AG08395 (cell line): ENCODE data around the gene C1orf141.
"Not testable (repeated sequence)": the region's sequence is repeated elsewhere in the genome, so short reads cannot be mapped to it uniquely, and the experiment has no call there.

Experiments
- DNase-seq: peaks from one replicate; pipeline ENCODE4 v3.0.0; 2012; ENCODE audit warnings: mixed read lengths, low spot score

C1orf141 gene

DNA sequence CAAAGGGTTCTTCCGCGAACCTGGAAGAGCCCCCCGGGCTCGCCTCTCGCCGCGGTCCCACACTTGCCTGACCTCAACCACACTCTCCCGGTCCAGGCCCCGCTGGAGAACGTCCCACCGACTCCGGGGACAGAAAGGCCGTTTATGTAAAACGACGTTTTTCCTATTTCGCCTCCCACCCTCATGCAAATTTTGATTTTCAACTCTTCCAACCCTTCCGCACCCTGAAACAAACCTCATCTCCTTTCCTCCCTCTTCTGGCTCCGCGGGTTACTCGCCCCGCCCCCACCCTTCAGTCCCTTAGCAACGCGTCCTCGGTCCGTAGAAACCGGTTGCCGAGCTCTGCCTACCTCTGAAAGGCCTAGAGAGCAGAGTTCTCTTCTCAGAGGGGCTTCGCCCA lies at the start of gene C1orf141:
Gene C1orf141 (minus strand): TSS at position 276 of the 400 bp plus-strand sequence. CDS start 7,730 bp downstream, outside the sequence.
- no peak for DNase-seq

DNA sequence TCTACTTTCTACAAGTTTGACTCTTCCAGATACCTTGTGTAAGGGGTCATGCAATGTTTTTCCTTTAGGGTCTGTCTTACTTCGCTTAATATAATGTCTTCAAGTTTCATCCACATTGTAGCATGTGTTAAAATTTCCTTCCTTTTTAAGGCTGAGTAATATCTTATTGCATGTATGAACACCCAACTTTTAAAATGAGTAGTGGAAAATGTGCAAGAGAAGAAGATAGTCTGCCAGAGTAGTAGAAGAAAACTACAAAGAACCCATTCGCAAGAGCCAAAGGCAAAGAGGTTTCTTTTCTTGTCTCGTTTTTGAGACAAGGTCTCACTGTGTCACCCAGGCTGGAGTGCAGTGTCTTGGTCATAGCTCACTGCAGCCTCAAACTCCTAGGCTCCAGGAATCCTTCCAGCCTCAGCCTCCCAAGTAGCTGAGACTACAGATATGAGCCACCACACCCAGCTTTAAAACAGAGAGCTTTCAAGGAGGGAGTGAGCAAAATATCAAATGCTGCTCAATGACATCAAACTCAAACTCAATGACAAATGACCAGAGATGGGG lies 40.8 kb upstream of the C1orf141 start:
- DNase-seq = no peak

DNA sequence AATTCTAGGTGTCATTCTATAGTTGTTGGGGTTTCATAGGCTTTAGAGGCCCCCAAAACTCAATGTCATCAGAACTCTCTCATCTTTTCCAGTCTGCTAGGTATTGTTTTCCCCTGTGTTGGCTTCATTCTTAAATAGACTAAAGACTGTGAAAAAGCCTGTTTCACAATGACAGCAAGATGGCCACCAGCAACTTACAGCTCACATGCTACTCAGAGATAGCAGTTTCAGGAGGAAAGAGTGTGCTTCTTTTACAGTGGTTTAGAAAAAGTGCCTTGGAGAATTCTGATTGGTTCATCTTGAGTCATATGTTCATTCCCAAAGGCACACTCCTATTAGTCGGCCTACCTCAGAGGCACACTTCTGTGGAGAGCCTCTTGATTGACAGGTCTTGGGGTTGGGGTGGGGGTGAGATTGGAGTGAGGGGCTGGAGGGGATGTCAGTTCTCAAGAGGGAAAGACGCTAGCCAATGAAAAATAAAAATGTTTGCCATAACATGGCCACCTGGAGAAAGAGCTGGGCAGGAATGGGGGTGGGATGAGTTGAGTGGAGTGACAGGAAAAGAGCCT lies 40.0 kb upstream of the C1orf141 start:
- no peak for DNase-seq

DNA sequence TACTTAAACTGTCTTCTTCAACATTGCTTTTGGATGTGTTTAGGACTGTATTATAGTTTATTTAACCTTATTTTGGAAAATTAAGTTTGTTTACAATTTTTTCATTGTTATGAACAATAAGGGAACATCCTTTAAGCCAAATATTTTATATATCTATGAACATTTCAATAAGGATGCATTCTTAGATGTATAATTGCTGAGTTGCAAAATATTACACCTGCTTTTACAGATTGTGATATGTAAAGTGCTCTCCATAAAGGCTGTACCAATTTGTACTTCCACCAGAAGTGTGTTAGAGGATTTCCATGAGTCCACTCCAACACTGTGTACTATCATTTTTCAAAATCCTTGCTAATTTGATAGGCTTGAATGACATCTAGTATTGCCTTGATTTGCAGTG lies 39.2 kb upstream of the C1orf141 start:
- no peak for DNase-seq

DNA sequence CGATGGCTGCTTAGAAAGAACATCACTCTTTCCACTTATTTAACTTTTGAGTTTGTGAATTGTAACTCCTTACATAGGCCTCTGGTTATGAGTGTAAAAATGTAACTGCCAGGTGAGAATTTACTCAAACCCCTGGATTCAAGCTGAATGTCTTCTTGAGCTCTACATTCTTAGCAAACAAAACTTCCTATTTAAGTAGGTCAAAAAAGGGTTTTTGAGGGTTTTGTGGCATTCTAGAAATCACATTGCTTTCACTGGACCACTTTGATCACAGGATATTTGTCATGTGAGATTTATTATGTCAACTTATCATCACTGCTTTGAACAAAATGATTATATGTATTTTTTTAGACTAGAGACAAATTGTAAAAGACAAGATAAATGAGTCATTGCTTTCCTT lies 37.2 kb upstream of the C1orf141 start:
- DNase-seq = no peak

DNA sequence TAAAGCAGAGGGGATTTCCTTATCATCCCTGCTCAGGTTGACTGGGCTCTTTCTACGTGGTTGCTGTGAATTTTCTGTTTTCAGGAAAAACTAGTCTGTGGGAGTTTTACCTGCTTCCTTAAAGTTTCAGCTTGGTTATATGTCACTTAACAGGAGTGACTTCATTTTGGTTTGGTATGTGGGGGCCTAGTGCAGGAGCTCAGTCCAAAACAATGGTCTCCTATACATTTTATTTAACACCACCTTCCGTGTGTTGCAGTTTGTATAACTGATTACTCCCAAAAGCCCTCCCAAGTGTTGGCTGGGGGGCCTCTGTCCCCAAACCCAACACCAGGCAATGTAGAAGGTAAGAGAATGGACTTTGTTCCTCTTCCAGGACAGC lies 36.8 kb upstream of the C1orf141 start:
- no peak for DNase-seq

DNA sequence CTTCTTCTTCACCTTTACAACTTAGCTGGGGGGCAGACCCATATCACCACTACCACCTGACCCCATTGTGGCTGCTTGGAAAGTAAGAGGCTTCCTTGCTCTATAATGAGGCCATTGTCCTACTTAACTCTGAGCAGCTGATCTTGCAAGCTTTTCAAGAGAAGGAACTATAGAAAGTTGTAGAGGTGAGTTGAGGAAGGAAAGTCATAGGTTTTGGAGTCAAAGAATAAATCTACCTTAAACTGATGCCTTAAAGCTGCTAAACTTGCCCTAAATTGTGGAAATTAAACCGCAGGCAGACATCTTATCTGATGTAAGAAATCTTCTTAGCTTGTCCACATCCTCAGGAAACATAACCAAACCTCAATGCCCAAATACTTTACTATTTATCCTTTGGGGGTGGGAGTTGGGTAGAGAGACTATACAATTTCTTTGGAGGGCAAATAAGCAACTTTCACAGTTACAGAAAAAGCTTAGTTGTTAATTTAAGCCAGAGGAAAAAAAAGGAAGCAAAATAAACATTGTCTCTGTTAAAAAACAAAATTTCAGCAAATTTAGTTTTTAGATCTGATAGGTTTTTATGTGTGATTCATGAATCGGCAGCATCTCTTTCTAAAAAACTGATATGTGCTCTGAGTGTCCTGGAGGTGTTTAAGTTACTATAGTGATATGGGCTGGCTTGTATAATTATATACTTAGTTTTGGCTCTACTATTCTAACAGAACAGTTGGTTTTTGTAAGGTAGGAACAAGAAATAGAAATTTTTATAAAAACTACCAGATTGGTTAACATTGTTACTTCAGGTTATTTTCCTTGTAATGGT lies 36.2 kb upstream of the C1orf141 start:
- no peak for DNase-seq

DNA sequence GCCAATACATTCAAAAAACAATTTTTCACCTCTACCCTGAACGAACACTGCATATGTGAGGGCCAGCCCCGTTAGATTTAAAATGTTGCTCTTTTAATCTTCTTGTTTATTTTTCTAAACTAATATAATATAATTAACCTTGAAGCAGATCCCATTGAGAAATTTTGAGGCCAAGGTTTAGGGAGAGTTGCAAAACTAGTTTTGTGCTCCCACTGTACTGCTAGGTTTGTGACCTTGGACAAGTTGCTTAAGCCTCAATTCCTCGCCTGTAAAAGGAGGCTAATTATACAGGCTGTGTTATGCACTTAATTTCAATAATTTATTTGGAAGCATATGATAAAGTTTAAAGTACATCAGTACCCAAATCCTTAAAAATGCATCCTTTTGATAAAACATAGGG lies 35.2 kb upstream of the C1orf141 start:
- no peak for DNase-seq

DNA sequence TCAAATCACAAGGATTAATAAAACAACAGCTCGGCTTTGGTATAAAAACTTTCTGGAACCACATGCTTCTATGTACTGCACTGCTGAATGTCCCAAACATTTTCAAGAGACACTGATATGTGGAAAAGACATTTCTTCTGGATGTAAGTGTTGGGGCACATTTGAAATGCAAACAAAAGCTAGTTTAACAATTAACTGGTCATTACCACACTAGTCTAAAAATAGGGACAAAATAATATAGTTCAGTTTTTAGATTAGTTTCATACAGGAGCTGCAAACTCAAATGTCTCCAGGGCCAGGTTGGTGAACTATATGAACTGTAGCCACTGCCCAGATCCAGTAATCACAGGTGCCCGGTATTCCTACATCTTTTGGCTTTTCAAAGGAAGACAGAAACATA lies 34.7 kb upstream of the C1orf141 start:
- no peak for DNase-seq

DNA sequence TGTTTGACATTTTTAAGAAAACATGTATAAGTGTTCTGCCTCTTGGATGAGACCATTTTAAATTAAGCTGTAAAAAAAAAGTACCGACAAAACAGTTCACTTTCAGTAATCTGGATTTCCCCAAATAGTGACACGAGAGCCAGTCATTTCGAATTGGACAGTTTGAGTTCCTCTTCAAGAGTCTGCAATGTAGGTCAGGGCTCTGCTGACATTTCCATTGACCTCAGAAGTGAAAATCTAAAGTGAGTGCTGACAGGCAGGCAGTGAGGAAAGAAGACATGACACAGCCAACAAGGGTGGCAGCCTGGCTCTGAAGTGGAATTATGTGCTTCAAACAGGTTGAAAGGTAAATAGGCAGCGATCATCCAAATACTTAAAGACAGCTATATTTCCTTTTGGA lies 31.4 kb upstream of the C1orf141 start, which contains the start of gene IL23R:
Gene IL23R (plus strand): TSS at position 259 of the 400 bp plus-strand sequence. CDS start 1,667 bp downstream, outside the sequence.
- DNase-seq = no peak

DNA sequence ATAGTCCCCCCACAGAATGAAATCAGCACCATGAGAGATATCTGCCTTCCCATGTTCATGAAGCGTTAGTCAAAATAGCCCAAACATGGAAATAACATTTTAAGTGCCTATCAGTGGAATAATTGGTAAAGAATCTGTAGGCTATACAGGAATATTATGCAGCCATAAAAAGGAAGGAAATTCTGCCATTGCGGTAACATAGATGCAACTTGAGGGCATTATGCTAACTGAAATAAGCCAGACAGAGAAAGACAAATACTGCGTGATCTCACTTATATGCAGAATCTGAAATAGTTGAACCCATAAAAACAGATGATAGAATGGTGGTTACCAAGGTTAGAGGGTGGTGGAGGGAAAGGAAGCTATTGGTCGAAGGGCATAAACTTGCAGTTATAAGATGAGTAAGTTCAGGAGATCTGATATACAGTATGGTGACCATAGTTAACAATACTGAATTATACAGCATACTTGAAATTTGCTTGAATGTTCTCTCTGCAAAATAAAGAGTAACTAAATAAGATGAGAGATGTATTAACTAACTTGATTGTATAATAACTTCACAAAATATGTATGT lies 30.8 kb upstream of the C1orf141 start:
- DNase-seq = no peak

DNA sequence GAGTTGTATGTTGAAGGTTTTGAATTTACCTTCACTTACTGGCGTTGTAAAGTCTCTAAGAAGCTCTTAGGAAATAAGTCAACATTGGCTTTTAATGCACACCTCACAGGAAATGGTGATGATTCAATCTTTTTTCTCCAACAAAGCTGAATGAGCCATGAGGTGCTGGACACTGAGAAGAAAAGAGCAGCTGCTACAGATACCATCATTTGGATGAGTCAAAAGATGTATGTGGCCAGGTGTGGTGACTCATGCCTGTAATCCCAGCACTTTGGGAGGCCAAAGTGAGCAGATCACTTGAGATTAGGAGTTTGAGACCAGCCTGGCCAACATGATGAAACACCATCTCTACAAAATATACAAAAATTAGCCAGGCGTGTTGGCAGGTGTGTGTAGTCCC lies 28.2 kb upstream of the C1orf141 start:
- DNase-seq = no peak

DNA sequence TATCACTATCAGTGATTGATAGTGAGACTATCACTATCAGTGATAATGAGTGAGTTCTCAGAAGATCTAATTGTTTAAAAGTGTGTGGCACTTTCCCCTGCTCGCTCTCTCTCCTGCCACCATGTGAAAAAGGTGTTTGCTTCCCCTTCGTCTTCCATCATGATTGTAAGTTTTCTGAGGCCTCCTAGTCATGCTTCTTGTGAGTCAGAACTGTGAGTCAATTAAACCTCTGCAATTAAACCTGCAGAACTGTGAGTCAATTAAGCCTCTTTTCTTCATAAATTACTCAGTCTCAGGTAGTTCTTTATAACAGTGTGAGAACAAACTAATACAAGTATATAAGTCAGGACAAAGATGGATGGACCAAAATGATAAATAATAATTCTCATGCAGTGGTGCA lies 24.5 kb upstream of the C1orf141 start:
- no peak for DNase-seq

DNA sequence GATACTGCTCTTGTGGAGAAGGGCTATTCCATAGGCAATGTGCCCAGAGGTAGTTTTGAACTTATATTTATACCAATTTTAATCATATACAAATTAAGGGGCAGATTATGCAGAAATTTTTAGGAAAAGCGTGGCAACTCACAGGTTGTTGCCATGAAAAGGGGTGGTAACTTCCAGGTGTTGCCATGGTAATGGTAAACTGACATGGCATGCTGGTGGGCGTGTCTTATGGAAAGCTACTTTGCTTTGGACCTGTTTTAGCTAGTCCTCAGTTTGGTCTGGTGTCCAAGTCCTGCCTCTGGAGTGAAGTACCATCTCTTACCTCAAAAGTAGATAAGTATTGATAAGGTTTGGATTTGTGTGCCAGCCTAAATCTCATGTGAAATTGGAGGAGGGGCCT lies 23.6 kb upstream of the C1orf141 start:
- DNase-seq = no peak

DNA sequence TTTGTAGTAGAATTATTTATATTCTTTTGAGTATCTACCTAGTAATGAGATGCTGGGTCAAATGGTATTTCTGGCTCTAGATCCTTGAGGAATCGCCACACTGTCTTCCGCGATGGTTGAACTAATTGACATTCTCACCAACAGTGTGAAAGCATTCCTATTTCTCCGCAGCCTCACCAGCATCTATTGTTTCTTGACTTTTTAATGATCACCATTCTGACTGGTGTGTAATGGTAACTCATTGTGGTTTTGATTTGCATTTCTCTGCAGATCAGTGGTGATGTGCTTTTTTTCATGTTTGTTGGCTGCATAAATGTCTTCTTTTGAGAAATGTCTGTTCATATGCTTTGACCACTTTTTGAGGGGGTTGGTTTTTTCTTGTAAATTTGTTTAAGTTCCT lies 16.2 kb upstream of the C1orf141 start:
- DNase-seq = no peak

DNA sequence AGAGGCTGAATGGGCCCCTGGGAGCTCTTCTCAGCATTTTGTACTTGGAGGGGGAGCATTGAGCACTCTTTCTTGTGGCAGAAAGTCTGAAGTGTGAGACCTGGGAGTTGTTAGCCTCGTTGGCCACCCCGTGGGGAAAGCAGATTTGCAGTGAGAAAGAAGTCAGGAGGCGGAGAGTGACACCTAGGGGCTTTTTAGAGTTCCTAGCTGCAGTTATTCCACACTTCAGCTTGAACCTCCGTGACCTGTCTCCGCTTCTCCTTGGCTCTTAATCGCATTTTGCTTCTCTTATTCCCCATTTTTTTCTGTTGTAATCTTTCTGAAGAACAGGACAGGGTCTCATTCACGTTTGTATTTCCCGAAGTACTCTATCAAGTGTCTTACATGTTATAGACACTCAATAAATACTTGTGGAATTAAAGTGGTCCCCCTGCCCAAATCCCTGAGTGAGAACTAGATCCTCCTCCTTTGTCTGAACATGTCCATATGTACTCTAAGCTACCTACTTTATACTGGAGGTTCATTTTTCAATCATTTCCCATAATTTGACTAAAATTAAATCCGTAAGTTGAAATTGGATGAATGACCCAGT lies 14.5 kb upstream of the C1orf141 start:
- DNase-seq = peak; percentile 84

DNA sequence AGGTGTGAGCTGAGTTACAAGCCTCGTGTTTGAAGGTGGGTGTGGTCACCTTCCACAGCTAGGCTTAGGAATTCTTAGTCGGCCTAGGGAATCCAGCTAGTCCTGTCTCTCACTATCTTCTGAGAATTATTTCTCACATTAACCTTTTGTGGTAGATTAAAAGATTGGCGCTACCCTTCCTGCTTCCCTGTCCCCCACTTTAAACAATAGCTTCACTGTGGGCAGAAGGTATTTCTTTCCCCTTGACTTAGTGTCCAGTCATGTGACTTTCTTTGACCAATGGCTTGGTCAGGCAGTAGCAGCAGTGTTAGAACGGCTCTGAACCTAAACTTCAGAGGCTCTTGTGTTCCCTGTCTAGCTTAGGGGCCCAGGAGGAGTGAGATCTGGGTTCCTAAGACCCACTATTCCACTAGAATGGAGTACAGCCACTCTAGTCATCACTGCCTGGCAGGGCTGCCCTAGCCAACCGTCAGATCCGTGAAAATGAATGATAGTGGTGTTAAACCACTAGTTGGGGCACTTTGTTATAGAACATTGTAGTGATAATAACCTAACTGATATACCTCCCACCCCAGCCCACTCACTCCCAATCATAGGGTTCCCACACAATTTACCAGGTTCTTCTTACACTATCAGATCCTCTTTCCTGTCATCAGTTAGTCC lies 13.9 kb upstream of the C1orf141 start:
- DNase-seq = peak; percentile 2

DNA sequence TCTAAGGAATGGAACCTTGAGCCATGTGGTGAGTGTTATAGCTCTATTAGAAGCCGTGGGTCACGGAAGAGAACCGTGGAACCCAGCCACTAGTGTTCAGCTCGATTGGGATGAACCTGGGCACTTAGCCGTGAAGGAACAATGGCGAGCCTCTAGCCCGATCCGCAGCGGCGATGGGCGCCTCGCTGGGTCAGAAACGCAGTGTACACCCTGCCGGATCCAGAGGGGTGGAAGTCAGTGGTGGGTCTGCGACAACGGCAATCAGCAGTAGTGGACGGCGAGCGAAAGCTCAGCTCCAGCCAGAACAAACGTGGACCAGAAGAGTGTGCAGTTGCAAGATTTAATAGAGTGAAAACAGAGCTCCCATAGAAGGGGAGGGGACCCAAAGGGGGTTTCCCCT lies 13.2 kb upstream of the C1orf141 start:
- not testable (repeated sequence) for DNase-seq

DNA sequence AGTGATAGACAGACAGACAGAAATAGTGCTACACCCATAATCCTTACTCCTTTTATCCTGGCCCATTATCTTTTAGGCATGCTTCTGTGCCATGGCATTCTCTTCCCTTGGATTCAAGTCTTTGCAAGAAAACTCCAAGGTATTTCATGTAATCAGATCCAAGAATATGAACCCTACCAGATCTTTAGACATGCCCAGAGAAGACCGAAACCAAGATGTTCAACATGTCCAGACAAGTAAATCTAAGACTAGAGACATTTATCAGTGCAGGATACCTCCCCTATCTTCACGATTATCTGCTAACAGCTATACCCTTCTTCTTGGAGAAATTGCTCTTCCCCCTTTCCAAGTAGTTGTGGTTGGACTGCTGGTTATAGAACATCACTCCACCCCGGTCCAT lies 11.8 kb upstream of the C1orf141 start:
- DNase-seq = no peak

DNA sequence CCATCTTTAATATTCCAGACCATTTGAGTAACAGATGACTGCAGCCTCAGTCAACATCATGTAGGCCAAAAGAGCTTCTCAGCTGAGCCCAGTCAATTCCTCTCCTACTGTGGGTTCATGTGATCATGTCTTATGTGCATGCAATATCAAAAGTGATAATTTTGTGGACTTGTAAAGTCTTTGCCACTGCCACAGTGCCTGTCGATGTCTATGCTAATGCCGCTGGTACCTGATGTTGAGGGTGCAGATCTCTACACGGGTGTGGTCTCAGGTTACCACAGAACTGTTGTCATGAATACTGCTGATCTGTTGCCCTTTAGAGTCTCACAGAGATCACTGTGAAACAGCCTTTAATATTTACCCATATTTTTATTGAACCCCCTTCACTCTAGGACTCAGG lies 11.3 kb upstream of the C1orf141 start:
- DNase-seq = no peak

DNA sequence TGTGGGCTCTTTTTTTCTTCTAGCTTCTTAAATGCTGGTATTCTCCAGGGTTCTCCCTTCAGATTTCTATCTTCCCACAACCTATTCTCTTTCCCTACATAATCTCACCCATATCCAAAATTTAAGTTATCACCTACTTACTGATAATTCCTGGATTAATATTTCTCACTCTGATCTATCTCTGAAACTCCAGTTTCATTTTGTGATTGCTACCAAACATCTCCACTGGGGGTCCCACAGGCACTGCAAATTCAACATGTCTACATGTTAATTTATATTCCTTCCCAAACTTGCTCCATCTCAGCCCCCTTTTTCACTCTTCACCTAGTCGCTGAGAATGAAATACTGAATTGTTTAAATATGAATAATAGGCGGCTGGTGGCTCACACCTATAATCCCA lies 9.9 kb upstream of the C1orf141 start:
- DNase-seq = no peak

DNA sequence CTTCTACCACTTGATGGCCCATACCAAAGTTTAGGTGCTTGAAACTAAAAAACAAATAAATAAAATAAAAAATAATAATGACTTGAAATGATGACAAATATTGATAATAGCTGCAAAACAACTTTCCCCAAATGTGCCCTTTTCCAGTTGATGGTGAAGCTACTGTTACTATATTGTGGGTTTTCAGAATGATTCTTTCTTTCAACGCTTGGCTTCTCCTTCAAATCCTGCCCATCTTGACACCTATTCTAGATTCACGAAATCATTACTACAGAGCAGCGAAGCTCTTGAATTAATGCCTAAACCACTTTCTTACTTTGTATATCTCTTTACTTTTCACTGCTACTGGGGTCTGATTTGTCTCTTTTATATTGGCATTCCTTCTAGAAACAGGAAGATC lies 9.2 kb upstream of the C1orf141 start:
- DNase-seq = no peak
